ENCODE results near the gene RBMS3. TPM values are rescaled to one million over a fixed set of nuclear protein-coding genes. Genes with fewer than 3 reads are reported as not detected.

The RBMS3 gene
- total RNA-seq, 2 experiments from 2014 or later = 0.38 to 0.63 TPM

GRCh38 chr3:29978036-29978435 lies 697.2 kb downstream of the RBMS3 start:
- Mint-ChIP-seq H3K4me1 (no peaks in the 10 kb centered on the region), H3K27ac (no peak overlapping the region), H3K27me3 (peaks cover 1% of the 10 kb centered on the region), H3K4me3 (no peak overlapping the region), H3K36me3 (ENCODE audit: low read depth) (no peaks in the 10 kb centered on the region), H3K9me3 (no peaks in the 10 kb centered on the region)
- ChIA-PET POLR2A (no interaction called here), CTCF (no interaction called here)
- DNase-seq = no peak

GRCh38 chr3:29991198-29991597 lies 710.3 kb downstream of the RBMS3 start:
- POLR2A ChIA-PET = no interaction called here
- H3K36me3 Mint-ChIP-seq (ENCODE audit: low read depth) = no peaks in the 10 kb centered on the region
- H3K27ac Mint-ChIP-seq = no peak overlapping the region
- H3K9me3 Mint-ChIP-seq = no peaks in the 10 kb centered on the region
- no peak overlapping the region for H3K4me3 Mint-ChIP-seq
- no peak for DNase-seq
- CTCF ChIA-PET = no interaction called here
- no peaks in the 10 kb centered on the region for H3K4me1 Mint-ChIP-seq
- H3K27me3 Mint-ChIP-seq = peaks cover 2% of the 10 kb centered on the region

GRCh38 chr3:30002797-30003196 lies 721.9 kb downstream of the RBMS3 start:
- ChIA-PET CTCF (interaction anchor here (2.5 kb wide), 1 partner anchor 10 kb away, joined by 10 read pairs; no protein-coding TSS in a partner anchor), POLR2A (no interaction called here)
- H3K27me3 Mint-ChIP-seq = no peaks in the 10 kb centered on the region
- H3K9me3 Mint-ChIP-seq = no peaks in the 10 kb centered on the region
- H3K4me3 Mint-ChIP-seq = no peak overlapping the region
- H3K4me1 Mint-ChIP-seq = peaks cover 2% of the 10 kb centered on the region
- no peak for DNase-seq
- H3K36me3 Mint-ChIP-seq (ENCODE audit: low read depth) = no peaks in the 10 kb centered on the region
- H3K27ac Mint-ChIP-seq = no peak overlapping the region

- Mint-ChIP-seq H3K4me1 (peaks cover 2% of the 10 kb centered on the region), H3K9me3 (no peaks in the 10 kb centered on the region), H3K27ac (no peak overlapping the region), H3K36me3 (ENCODE audit: low read depth) (no peaks in the 10 kb centered on the region), H3K4me3 (no peak overlapping the region), H3K27me3 (no peaks in the 10 kb centered on the region)
- CTCF ChIA-PET = interaction anchor here (0.9 to 2.5 kb wide), 2 partner anchors 9 to 195 kb away, joined by 3 to 10 read pairs; no protein-coding TSS in a partner anchor
- POLR2A ChIA-PET = no interaction called here
- no peak for DNase-seq
These were observed 722.9 kb downstream of the RBMS3 start for GRCh38 chr3:30003741-30004140.

DNA sequence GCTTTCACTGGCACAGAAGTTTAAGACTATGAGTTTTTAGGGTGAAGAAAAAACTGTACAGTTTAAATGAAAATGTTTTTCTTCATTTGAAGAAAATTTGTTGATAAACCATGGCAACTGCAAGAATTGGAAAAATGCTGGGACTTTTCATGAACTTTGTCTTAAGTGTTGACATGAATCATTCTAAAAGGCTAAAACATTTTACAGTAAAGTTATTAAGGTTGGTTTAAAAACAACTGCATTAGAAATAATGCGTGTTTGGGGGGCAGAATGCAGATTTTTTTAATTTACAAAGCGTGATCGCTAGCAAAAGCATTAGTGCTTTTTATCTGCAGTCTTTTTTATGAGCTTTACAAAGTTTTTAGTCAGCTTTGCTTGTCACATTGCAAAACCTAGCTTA lies 723.6 kb downstream of the RBMS3 start:
- no peaks in the 10 kb centered on the region for H3K36me3 Mint-ChIP-seq (ENCODE audit: low read depth)
- CTCF ChIA-PET = interaction anchor here (0.7 to 2.5 kb wide), 2 partner anchors 8 to 1941 kb away, joined by 3 to 10 read pairs; no protein-coding TSS in a partner anchor
- DNase-seq = no peak
- no peak overlapping the region for H3K4me3 Mint-ChIP-seq
- no peaks in the 10 kb centered on the region for H3K27me3 Mint-ChIP-seq
- POLR2A ChIA-PET = no interaction called here
- no peak overlapping the region for H3K27ac Mint-ChIP-seq
- no peaks in the 10 kb centered on the region for H3K9me3 Mint-ChIP-seq
- peaks cover 2% of the 10 kb centered on the region for H3K4me1 Mint-ChIP-seq

- Mint-ChIP-seq H3K36me3 (ENCODE audit: low read depth) (no peaks in the 10 kb centered on the region), H3K27me3 (peaks cover 1% of the 10 kb centered on the region), H3K9me3 (no peaks in the 10 kb centered on the region), H3K4me1 (peaks cover 2% of the 10 kb centered on the region), H3K4me3 (no peak overlapping the region), H3K27ac (no peak overlapping the region)
- ChIA-PET POLR2A (no interaction called here), CTCF (no interaction called here)
- no peak for DNase-seq
These were observed 725.2 kb downstream of the RBMS3 start for GRCh38 chr3:30006111-30006510.

DNA sequence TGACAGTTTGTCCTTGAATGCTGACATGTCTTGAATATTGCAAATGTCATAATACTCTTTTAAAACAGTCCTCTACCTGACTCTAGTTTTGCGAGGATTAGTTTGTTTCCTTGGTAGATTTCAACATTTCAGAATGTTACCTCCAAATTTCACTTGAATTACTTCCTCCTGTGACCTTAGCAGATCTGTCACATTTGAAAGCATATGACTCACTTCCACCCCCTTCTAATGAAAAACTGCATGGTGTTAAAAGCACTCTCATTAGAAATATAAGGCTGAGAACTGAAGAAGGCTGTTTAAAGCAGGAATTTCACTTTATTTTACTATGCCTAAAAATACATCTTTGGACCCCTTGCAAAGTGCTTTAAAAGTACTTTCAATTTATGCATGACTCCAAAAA lies 726.8 kb downstream of the RBMS3 start:
- ChIA-PET CTCF (no interaction called here), POLR2A (no interaction called here)
- H3K9me3 Mint-ChIP-seq = no peaks in the 10 kb centered on the region
- H3K36me3 Mint-ChIP-seq (ENCODE audit: low read depth) = no peaks in the 10 kb centered on the region
- H3K27ac Mint-ChIP-seq = no peak overlapping the region
- no peak overlapping the region for H3K4me3 Mint-ChIP-seq
- no peak for DNase-seq
- peaks cover 2% of the 10 kb centered on the region for H3K27me3 Mint-ChIP-seq
- peaks cover 2% of the 10 kb centered on the region for H3K4me1 Mint-ChIP-seq

GRCh38 chr3:30011237-30011803 lies 730.4 kb downstream of the RBMS3 start:
- Mint-ChIP-seq H3K27ac (no peak overlapping the region), H3K27me3 (peaks cover 2% of the 10 kb centered on the region), H3K36me3 (ENCODE audit: low read depth) (no peaks in the 10 kb centered on the region), H3K4me1 (peaks cover 2% of the 10 kb centered on the region), H3K4me3 (no peak overlapping the region), H3K9me3 (no peaks in the 10 kb centered on the region)
- POLR2A ChIA-PET = no interaction called here
- CTCF ChIA-PET = interaction anchor here (0.8 to 1.4 kb wide), 4 partner anchors 187 to 1710 kb away, joined by 3 to 5 read pairs (median 4); no protein-coding TSS in a partner anchor
- no peak for DNase-seq

DNA sequence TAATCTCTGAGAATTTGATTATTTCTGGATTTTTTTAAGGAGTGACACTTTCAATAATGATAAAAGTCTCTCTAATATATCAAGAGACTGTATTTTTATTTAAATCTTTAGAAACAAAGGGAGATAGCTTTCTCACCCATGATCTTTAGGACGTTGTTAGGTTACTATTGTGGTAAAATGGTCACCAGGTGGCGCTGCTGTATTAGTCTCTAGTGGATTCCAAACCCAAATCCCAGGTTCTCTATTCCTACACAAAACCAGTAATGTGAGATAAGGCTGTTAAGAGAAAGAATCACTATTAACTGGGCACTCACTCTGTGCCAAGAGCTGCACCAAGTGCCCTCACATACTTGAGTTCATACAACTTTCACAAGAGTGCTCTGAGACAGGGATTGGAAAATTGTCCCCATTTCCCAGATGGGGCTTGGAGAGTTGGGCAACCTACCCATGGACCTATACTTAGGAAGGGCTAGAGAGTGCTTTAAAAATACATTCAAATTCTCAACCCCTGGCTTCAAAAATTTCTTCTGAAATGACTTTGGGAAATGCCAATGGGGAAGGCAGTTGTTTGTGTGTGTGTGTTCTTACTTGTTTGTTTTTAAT lies 732.2 kb downstream of the RBMS3 start:
- POLR2A ChIA-PET = no interaction called here
- no peaks in the 10 kb centered on the region for H3K4me1 Mint-ChIP-seq
- H3K27ac Mint-ChIP-seq = no peak overlapping the region
- H3K4me3 Mint-ChIP-seq = no peak overlapping the region
- H3K27me3 Mint-ChIP-seq = peaks cover 2% of the 10 kb centered on the region
- no peaks in the 10 kb centered on the region for H3K9me3 Mint-ChIP-seq
- H3K36me3 Mint-ChIP-seq (ENCODE audit: low read depth) = no peaks in the 10 kb centered on the region
- DNase-seq = peak; percentile 47
- CTCF ChIA-PET = interaction anchor here (0.7 to 4.3 kb wide), 9 partner anchors 10 to 679 kb away, joined by 3 to 36 read pairs (median 4); no protein-coding TSS in a partner anchor

GRCh38 chr3:30017901-30018300 lies 737.0 kb downstream of the RBMS3 start:
- H3K4me1 Mint-ChIP-seq = no peaks in the 10 kb centered on the region
- H3K4me3 Mint-ChIP-seq = no peak overlapping the region
- H3K9me3 Mint-ChIP-seq = no peaks in the 10 kb centered on the region
- ChIA-PET POLR2A (no interaction called here), CTCF (no interaction called here)
- no peak for DNase-seq
- H3K27ac Mint-ChIP-seq = no peak overlapping the region
- peaks cover 17% of the 10 kb centered on the region for H3K27me3 Mint-ChIP-seq
- H3K36me3 Mint-ChIP-seq (ENCODE audit: low read depth) = no peaks in the 10 kb centered on the region

DNA sequence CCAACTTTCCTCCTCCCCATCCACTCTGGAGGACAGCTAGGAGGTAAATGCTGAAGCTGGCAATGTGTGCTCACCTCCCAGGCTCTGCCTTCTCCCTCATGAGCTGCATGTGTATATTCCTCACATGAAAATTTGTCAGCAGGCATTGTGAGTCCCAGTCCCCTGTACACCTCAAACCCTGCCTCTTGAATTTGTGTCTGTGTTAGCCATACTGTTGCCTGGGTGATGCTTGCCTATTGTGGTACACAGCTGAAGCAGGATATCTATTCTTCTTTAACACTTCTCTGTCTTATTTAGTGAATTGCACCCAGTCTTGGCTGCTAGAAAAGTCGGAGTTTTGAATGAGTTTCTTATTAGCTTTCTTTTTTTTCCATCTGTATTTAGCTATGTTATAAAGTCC lies 739.5 kb downstream of the RBMS3 start:
- Mint-ChIP-seq H3K4me3 (no peak overlapping the region), H3K27ac (no peak overlapping the region), H3K36me3 (ENCODE audit: low read depth) (no peaks in the 10 kb centered on the region), H3K4me1 (no peaks in the 10 kb centered on the region), H3K27me3 (peaks cover 29% of the 10 kb centered on the region), H3K9me3 (no peaks in the 10 kb centered on the region)
- ChIA-PET CTCF (no interaction called here), POLR2A (no interaction called here)
- DNase-seq = no peak

- ChIA-PET POLR2A (no interaction called here), CTCF (no interaction called here)
- no peaks in the 10 kb centered on the region for H3K36me3 Mint-ChIP-seq (ENCODE audit: low read depth)
- H3K4me3 Mint-ChIP-seq = no peak overlapping the region
- H3K27ac Mint-ChIP-seq = no peak overlapping the region
- H3K4me1 Mint-ChIP-seq = no peaks in the 10 kb centered on the region
- H3K9me3 Mint-ChIP-seq = no peaks in the 10 kb centered on the region
- peaks cover 33% of the 10 kb centered on the region for H3K27me3 Mint-ChIP-seq
- no peak for DNase-seq
These were observed 743.6 kb downstream of the RBMS3 start for GRCh38 chr3:30024466-30024865.

DNA sequence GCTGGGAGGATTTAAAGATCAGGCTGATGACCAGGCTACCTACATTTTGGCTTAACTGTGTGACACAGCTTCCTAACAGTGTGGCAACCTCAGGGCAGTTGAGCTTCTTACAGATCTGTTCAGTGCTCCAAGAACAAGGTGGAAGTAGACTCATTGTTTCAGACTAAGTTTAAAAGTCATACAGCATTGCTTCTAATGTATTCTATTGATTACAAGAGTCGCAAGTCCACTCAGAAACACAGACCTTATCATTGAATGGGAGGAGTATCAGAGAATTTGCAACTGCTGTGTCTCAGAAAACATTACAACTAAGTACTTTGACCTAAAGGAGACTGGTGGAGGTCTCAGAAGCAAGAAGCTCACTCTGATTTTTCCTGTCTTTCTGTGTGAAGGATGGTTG lies 746.0 kb downstream of the RBMS3 start:
- POLR2A ChIA-PET = no interaction called here
- no peak overlapping the region for H3K4me3 Mint-ChIP-seq

More for the DNA sequence above, 746.0 kb downstream of the RBMS3 start:
- no peaks in the 10 kb centered on the region for H3K9me3 Mint-ChIP-seq
- no peaks in the 10 kb centered on the region for H3K4me1 Mint-ChIP-seq
- no peaks in the 10 kb centered on the region for H3K36me3 Mint-ChIP-seq (ENCODE audit: low read depth)
- no peak for DNase-seq
- peaks cover 30% of the 10 kb centered on the region for H3K27me3 Mint-ChIP-seq
- CTCF ChIA-PET = no interaction called here
- H3K27ac Mint-ChIP-seq = no peak overlapping the region
